ENCODE data around the gene DRGX. TPM values are rescaled to one million over a fixed set of nuclear protein-coding genes. Genes with fewer than 3 reads are reported as not detected.

Gene DRGX
- total RNA-seq, 4 donors from 2014 or later: not detected

GRCh38 chr10:49415109-49415508, 19.2 kb upstream of the DRGX start:
- DNase-seq (ENCODE audit: low spot score in 2 of 2): no peak
- 78 to 84% methylated on average over 7 of the region's 7 CpGs for WGBS, 2 donors
- TF ChIP-seq EP300 (IDR thresholded peaks at IDR 0.05): no peak
- TF ChIP-seq, protein P1, sequence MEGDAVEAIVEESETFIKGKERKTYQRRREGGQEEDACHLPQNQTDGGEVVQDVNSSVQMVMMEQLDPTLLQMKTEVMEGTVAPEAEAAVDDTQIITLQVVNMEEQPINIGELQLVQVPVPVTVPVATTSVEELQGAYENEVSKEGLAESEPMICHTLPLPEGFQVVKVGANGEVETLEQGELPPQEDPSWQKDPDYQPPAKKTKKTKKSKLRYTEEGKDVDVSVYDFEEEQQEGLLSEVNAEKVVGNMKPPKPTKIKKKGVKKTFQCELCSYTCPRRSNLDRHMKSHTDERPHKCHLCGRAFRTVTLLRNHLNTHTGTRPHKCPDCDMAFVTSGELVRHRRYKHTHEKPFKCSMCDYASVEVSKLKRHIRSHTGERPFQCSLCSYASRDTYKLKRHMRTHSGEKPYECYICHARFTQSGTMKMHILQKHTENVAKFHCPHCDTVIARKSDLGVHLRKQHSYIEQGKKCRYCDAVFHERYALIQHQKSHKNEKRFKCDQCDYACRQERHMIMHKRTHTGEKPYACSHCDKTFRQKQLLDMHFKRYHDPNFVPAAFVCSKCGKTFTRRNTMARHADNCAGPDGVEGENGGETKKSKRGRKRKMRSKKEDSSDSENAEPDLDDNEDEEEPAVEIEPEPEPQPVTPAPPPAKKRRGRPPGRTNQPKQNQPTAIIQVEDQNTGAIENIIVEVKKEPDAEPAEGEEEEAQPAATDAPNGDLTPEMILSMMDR (IDR thresholded peaks at IDR 0.05): no peak
- TF ChIP-seq POLR2A (IDR thresholded peaks at IDR 0.05): no peak
- Histone ChIP-seq H3K27ac (no peak overlapping the region), H3K4me3 (no peak overlapping the region), H3K4me1 (no peaks in the 10 kb centered on the region), H3K36me3 (no peaks in the 10 kb centered on the region), H3K9me3 (no peaks in the 10 kb centered on the region), H3K27me3 (no peaks in the 10 kb centered on the region)

- 56 to 66% methylated on average over 2 of the region's 2 CpGs for WGBS, 2 donors
- H3K27me3 ChIP-seq: peaks cover 0 to 2% of the 10 kb centered on the region in 2 donors
- DNase-seq (ENCODE audit: low spot score in 2 of 2): no peak
- no peak overlapping the region for H3K27ac ChIP-seq
- no peaks in the 10 kb centered on the region for H3K9me3 ChIP-seq
- H3K4me3 ChIP-seq: no peak overlapping the region
- no peaks in the 10 kb centered on the region for H3K36me3 ChIP-seq
- TF ChIP-seq EP300 (IDR thresholded peaks at IDR 0.05) (no peak), POLR2A (IDR thresholded peaks at IDR 0.05) (no peak)
- TF ChIP-seq, protein P1 (IDR thresholded peaks at IDR 0.05): no peak
- no peaks in the 10 kb centered on the region for H3K4me1 ChIP-seq
These were observed 18.6 kb upstream of the DRGX start for GRCh38 chr10:49414496-49414895.

GRCh38 chr10:49412571-49412970, 16.7 kb upstream of the DRGX start:
- TF ChIP-seq, protein P1 (IDR thresholded peaks at IDR 0.05): no peak
- TF ChIP-seq POLR2A (IDR thresholded peaks at IDR 0.05): no peak
- no peak for TF ChIP-seq EP300 (IDR thresholded peaks at IDR 0.05)

GRCh38 chr10:49410365-49411074, 14.6 kb upstream of the DRGX start:
- Histone ChIP-seq H3K9me3 (no peaks in the 10 kb centered on the region), H3K4me1 (no peaks in the 10 kb centered on the region), H3K4me3 (no peak overlapping the region), H3K27ac (no peak overlapping the region), H3K27me3 (peaks cover 0 to 10% of the 10 kb centered on the region in 2 donors), H3K36me3 (no peaks in the 10 kb centered on the region)
- TF ChIP-seq POLR2A (IDR thresholded peaks at IDR 0.05) (no peak), EP300 (IDR thresholded peaks at IDR 0.05) (no peak)
- TF ChIP-seq, protein P1 (IDR thresholded peaks at IDR 0.05): no peak
- WGBS, 2 donors: 70 to 77% methylated on average over 7 of the region's 7 CpGs
- DNase-seq (ENCODE audit: low spot score in 2 of 2): no peak

More at GRCh38 chr10:49412571-49412970, 16.7 kb upstream of the DRGX start:
- Histone ChIP-seq H3K36me3 (no peaks in the 10 kb centered on the region), H3K9me3 (no peaks in the 10 kb centered on the region), H3K27ac (no peak overlapping the region), H3K4me3 (no peak overlapping the region), H3K27me3 (peaks cover 0 to 10% of the 10 kb centered on the region in 2 donors), H3K4me1 (no peaks in the 10 kb centered on the region)
- no peak for DNase-seq (ENCODE audit: low spot score in 2 of 2)
- 85 to 89% methylated on average over 4 of the region's 4 CpGs for WGBS, 2 donors

GRCh38 chr10:49409755-49410154, 13.9 kb upstream of the DRGX start:
- no peak for DNase-seq (ENCODE audit: low spot score in 2 of 2)
- Histone ChIP-seq H3K27ac (no peak overlapping the region), H3K4me3 (no peak overlapping the region), H3K36me3 (no peaks in the 10 kb centered on the region), H3K27me3 (peaks cover 0 to 17% of the 10 kb centered on the region in 2 donors), H3K9me3 (no peaks in the 10 kb centered on the region), H3K4me1 (no peaks in the 10 kb centered on the region)
- no peak for TF ChIP-seq POLR2A (IDR thresholded peaks at IDR 0.05)
- TF ChIP-seq EP300 (IDR thresholded peaks at IDR 0.05): no peak
- TF ChIP-seq, protein P1 (IDR thresholded peaks at IDR 0.05): no peak
- 65 to 80% methylated on average over 4 of the region's 4 CpGs for WGBS, 2 donors

All from tibial nerve (tissue), 4 donors.